HG02588 (cell line): ENCODE measurements around the gene SELPLG.
"Not testable (repeated sequence)": the region's sequence is repeated elsewhere in the genome, so short reads cannot be mapped to it uniquely, and the experiment has no call there.

Experiments
- ATAC-seq: cut with Tn5 transposase; IDR thresholded peaks from one replicate; pipeline ENCODE4 v1.9.1; 2021; ENCODE audit warnings: mild to moderate bottlenecking, moderate library complexity; ENCODE audit not compliant: unreplicated experiment

Gene SELPLG

DNA sequence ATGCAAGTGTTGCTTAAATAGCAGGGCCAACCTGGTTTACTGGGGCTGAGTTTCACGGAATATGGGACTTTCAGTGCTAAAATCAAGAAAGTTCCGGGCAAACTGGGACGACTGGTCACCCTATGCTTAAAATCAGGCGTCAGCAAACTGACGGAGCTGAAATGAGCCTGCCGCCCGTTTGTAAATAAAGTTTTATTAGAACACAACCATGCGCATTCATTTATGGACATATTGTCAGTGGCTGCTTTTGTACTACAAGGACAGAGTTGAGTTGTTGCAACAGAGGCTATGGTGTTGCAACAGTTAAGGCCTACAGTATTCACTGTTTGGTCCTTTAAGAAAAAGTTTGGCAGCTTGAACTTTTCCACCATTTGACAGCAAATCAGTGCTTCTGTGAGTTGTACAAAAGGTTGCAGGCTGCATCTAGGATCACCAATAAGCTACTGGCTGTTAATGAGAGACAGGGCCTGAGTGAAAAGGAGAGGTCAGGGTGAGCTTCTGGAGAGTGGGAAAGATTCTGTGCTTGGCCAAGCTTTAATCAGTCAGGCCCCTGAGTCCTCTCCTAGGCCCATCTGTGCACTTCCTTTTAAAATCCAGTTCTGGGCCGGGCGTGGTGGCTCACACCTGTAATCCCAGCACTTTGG, 13.3 kb downstream of the SELPLG start:
- no peak for ATAC-seq

DNA sequence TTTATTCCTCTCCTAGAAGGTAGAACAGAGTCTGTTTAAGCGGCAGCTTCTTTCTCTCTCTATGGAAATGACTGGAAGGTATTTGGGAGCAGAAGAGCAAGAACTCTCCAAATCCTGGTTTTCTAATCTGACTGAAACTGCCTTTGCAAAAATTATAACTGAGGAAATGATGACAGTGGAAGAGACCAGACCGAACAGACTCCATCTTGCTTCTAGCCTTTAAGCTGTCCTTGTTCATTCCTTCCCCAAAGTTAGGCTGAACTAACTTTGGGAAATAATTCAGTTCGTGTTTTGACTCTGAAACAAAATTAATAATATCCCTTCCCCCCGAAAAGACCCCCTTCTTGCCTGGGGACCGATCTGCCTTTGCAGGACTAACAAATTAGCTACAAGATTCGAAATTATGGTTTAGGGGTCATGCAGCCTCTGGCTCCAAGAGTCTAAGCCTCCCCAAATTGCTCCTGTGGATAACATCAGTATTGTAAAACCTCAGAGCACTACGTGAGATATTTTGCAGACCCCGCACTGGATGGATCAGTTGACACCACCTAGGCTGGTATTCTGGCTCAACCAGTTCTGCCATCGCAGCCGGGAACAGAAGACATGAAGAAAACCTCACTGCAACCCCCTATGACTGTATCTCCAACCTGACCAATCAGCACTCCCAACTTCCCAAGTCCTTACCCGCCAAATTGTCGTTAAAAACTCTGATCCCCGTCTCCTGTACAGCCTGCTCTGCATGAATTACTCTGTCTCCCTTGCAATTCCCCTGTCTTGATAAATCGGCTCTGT, 14.1 kb downstream of the SELPLG start:
- ATAC-seq, result no peak

DNA sequence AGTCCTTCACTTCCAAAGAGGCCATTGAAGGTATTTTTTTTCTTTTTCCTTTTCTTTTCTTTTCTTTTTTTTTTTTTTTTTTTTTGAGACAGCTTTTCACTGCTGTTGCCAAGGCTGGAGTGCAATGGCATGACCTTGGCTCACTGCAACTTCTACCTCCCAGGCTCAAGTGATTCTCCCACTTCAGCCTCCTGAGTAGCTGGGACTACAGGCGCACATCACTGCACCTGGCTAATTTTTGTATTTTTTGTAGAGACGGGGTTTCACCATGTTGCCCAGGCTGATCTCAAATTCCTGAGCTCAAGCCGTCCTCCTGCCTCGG, 14.8 kb downstream of the SELPLG start:
- ATAC-seq, result not testable (repeated sequence)

DNA sequence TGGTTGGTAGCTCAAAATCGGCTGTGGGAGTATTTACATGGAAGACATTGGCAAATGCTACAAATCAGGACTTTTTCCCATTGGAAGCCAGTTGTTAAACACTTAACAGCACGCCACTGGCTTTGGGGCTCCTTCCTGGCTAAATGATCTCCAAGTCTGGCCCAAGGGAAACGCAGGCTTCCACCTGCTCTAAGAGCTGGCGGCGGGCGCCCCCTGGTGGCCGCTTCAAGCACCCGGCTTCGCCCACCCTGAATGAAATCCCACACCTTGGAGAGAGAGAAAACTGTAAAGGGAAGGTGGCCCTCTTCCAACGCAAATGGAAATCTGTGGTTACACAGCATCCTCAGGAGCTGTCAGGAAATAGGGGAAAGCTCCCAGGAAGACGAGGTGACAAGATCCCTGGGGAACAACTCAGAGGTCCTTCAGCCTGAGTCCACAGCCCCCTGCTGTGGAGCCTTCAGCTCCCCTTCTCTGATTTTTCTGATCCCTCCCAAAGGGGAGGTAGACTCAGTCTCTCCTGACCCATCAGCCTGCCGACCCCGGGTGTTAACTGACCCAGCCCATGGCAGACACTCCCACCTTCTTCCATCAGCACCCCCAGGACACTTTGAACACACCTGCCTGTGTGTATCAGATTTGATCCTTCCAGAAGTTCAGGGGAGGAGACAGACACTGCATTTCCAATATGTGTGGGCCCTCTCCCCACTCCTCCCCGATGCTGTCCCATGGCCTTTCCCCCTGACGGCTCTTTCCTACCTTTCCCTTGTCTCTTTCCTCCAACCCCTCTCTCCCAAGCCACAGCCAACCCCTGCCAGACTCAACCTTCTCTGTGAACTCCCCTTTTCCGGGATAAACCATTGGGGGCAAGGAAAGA, 15.4 kb downstream of the SELPLG start:
- ATAC-seq, result peak; percentile 41

GRCh38 chr12:108616941-108617858, 16.5 kb downstream of the SELPLG start:
- ATAC-seq, result peak; percentile 77

GRCh38 chr12:108616359-108616758, 17.3 kb downstream of the SELPLG start:
- ATAC-seq, result no peak

DNA sequence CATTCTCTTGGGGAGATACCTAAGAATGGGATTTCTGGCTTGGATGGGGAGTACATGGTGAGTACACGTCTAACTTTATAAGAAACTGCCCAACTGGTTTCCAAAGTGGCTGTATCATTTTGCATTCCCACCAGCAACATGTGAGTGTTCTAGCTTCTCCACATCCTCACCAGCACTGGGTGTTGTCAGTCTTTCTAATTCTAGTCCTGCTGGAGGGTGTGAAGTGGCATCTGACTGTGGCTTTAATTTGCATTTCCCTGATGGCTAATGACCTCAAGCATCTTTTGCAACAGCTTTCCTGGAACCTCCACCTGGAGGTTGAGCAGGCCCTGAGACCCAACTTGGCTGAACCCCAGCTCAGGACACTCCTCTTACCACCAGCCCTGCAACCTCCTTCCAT, 17.8 kb downstream of the SELPLG start:
- no peak for ATAC-seq

- ATAC-seq, result no peak
Observed at GRCh38 chr12:108614639-108615038, 19.1 kb downstream of the SELPLG start.

GRCh38 chr12:108614041-108614440, 19.7 kb downstream of the SELPLG start:
- ATAC-seq, result no peak

- no peak for ATAC-seq
Observed at GRCh38 chr12:108613548-108613947, 20.1 kb downstream of the SELPLG start.

GRCh38 chr12:108612788-108613282, 20.9 kb downstream of the SELPLG start:
- ATAC-seq, result no peak

DNA sequence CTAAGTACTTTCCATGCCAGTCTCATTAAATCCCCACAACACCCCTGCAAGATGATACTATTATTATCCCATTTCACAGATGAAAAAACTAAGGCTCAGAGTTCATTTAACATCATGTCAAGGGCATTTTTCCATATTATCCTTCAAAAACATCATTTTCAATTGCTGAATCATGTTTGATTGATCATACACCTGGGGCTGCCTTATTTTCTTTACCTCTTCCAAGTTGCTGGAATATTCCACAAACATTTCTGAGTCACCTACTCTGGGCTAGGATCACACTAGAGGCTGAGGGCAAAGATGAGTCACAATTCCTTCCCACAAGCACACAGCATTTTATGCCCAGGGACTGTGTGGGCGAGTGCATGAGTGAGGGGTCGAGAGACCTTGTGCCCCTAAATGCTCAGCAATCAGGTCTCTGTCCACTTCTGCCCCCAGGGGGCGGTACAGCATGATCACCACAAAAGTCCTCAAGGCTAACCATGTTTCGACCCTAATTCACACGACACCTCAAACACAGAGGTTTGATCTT, 21.7 kb downstream of the SELPLG start:
- no peak for ATAC-seq

- no peak for ATAC-seq
Observed at GRCh38 chr12:108610856-108611605, 22.7 kb downstream of the SELPLG start.

DNA sequence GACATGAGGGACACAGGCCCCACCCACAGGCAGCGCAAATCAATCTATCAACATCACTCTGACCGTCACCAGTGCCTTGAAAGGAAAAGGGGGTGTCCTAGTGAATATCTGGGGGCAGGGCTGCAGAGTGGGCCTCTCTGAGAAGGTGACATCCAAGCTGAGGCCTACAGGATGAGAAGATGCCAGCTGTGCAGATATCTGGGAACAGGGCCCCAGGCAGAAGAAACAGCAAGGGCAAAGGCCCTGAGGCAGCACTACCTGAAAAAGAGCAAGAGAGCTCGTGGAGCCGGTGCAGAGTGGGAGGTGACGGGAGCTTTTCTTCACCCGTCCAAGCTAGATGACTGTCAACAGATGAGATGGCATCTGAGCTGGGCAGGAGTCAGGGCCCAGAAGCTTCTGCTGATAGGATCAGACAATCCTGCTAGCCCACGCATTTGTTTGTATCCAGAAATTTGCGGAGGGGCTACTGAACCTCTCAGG, 23.3 kb downstream of the SELPLG start:
- no peak for ATAC-seq

DNA sequence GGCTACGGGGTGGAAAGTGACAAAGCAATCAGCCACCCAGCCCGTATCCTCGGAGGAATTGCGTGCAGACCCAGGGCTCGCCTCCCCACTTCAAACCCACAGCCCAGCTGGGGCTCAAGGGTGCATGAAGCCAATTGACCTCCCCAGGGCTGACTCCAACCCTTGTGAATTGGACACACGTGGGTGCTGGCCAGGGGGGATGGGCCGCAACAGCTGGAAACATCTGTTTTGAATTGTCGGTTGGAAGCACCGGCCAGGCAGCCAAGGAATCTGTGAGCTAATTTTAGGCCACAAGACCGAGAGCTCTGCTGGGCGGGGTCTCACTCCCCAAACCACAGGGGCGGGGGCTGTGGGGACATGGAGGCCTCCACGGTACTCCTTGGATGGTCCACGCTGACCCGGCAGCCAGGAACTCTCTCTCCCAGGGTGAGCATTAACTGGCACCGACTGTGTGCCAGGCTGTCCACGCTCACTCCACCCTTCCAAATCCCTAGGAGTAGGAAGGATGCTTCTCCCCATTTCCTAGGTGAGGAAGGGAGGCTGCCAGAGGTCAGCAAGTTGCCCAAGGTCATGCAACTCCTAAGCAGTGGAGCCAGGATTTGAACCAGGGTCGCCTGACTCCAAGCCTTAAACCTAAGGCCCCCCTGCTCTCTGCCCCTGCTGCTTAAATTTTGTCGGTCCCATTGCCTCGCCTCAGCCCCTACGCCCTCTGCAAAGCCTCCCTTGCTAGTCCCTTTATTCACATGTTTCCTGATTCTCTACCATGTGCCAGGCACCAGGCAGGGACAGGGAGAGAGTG, 24.0 kb downstream of the SELPLG start:
- no peak for ATAC-seq

DNA sequence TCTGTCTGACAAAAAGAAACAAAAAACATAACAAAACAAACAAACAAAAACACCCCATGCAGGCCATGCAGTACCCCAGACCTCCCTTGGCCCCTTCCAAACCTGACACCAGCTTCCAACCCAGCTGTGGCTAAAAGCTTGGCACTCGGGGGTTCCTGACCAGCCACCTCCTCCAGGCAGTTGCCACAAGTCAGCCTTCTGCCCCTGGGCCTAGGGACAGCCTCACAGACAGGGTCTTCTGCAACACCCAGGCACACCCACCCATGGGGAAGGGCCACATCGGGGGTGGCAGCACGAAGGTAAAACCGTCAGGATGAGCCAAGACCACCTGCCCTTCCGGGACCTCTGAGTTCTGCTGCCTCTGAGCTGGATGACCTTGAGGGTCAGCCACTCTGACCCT, 25.1 kb downstream of the SELPLG start:
- ATAC-seq, result no peak

DNA sequence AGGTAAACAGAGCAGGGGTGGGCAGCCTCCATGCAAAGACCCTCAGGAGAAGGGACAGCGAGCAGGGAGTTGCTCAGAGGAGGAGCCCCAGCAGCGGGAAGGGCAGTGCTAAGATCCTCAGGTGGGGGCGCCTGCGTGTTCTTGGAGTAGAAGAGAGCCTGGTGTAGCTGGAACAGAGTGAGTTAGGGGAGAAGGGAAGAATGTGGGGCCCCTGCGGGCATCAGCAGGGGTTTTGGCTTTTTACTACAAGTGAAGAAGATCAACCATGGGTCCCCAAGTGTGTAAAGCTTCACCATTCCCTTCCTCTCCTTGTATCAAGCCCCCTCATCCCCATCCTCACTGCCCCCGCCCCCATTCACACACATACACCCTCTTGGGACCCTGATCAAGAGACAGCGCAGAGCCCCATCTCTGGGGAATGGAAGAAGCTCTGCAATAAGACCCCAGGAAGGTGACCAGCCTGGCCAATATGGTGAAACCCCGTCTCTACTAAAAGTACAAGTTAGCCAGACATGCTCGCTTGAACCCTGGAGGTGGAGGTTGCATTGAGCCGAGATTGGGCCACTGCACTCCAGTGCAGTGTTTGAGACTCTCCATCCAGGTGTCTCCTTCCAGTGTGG, 25.6 kb downstream of the SELPLG start:
- no peak for ATAC-seq

DNA sequence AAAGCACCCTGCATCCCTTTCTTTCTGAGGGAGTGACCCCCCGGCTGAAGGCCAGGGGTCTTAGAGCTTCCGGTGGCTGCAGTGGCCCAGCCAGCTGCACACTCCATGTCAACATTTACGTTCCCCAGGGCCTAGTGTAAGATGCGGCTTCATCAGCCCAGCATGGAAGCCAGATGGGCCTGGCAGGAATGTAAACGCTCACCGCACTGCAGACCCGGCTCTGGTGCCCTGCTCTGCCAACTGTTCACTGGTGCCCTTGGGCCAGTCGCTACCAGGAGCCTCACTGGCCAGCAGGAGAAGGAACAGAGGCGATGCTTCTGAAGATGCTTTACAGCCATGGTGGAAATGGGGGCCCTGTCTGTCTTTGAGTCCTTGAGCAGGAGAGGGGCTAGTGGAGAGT, 27.2 kb downstream of the SELPLG start:
- no peak for ATAC-seq
